Measurements from ENCODE around the gene CCT7.
"Not testable (repeated sequence)": the region's sequence is repeated elsewhere in the genome, so short reads cannot be mapped to it uniquely, and the experiment has no call there.

The CCT7 gene

GRCh38 chr2:73233932-73234832 lies at the start of gene CCT7:
Gene CCT7, plus strand, starts transcription at chr2:73234308. Its CDS starts 71 bp downstream, at chr2:73234379.
- peak; percentile 76 for DNase-seq (ENCODE audit: low read depth in 2 of 2)

- DNase-seq (ENCODE audit: low read depth in 2 of 2), result no peak
Measured at GRCh38 chr2:73185965-73186364, 48.1 kb upstream of the CCT7 start.

- no peak for DNase-seq (ENCODE audit: low read depth in 2 of 2)
Measured at GRCh38 chr2:73187549-73187948, 46.6 kb upstream of the CCT7 start.

GRCh38 chr2:73197579-73197978 lies 36.5 kb upstream of the CCT7 start:
- DNase-seq (ENCODE audit: low read depth in 2 of 2), result no peak

DNA sequence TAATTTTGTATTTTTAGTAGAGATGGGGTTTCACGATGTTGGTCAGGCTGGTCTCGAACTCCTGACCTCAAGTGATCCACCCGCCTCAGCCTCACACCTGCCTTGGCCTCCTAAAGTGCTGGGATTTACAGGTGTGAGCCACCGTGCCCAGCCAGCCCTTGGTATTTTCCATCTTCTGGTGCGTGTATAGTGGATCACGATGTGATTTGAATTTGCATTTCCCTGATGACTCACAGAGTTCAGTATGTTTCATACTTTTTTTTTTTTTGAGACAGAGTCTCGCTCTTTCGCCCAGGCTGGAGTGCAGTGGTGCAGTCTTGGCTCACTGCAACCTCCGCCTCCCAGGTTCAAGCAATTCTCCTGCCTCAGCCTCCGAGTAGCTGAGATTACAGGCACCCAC lies 33.8 kb upstream of the CCT7 start:
- DNase-seq (ENCODE audit: low read depth in 2 of 2), result not testable (repeated sequence)

- DNase-seq (ENCODE audit: low read depth in 2 of 2), result no peak
Measured at GRCh38 chr2:73202156-73203054, 31.7 kb upstream of the CCT7 start, which contains the start of gene NOTO. Gene NOTO, plus strand, starts transcription at chr2:73202574. Its CDS starts 93 bp downstream, at chr2:73202667.

- no peak for DNase-seq (ENCODE audit: low read depth in 2 of 2)
Measured at GRCh38 chr2:73203055-73203681, 30.9 kb upstream of the CCT7 start.

GRCh38 chr2:73205611-73206010 lies 28.5 kb upstream of the CCT7 start:
- DNase-seq (ENCODE audit: low read depth in 2 of 2), result no peak

DNA sequence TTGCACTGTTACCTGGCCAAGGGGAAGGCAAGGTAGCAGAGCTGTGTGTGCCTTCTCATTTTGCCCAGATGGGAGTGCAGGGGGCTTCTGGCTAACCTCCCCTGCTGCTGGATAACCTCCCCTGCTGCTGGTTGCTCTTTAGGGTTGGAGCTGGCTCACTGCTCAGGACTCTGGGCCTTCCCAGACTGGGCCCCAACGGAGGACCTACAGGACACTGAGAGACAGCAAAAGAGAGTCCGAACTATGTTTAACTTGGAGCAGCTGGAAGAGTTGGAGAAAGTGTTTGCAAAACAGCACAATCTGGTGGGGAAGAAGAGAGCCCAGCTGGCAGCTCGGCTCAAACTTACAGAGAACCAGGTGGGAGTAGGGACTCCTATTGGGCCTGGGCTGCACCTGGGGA lies 25.9 kb upstream of the CCT7 start:
- no peak for DNase-seq (ENCODE audit: low read depth in 2 of 2)

GRCh38 chr2:73210019-73210418 lies 24.1 kb upstream of the CCT7 start:
- no peak for DNase-seq (ENCODE audit: low read depth in 2 of 2)

DNA sequence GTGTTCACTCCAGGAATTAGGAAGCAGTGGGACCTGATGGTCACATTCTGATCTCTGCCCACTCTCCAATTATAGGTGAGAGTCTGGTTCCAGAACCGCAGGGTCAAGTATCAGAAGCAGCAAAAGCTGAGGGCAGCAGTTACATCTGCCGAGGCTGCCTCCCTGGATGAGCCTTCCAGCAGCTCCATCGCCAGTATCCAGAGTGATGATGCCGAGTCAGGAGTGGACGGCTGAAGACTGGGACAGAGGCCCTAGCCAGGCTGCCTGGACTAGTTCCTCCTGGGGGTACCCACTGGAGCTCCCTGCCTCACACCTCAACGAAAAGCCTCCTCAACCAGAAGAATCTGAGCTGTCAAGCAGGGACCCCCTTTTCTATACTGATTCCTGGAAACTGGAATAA lies 23.4 kb upstream of the CCT7 start:
- DNase-seq (ENCODE audit: low read depth in 2 of 2), result no peak

- DNase-seq (ENCODE audit: low read depth in 2 of 2), result no peak
Measured at GRCh38 chr2:73212098-73212447, 22.0 kb upstream of the CCT7 start.

GRCh38 chr2:73212448-73213176 lies 21.5 kb upstream of the CCT7 start:
- DNase-seq (ENCODE audit: low read depth in 2 of 2), result peak; percentile 45 to 75

GRCh38 chr2:73214120-73215035 lies 19.7 kb upstream of the CCT7 start, which contains the start of gene SMYD5:
Gene SMYD5, plus strand, starts transcription at chr2:73214245. Its CDS starts 22 bp downstream, at chr2:73214267.
- DNase-seq (ENCODE audit: low read depth in 2 of 2), result peak; percentile 86 to 95

- DNase-seq (ENCODE audit: low read depth in 2 of 2), result no peak
Measured at GRCh38 chr2:73215254-73215653, 18.9 kb upstream of the CCT7 start.

DNA sequence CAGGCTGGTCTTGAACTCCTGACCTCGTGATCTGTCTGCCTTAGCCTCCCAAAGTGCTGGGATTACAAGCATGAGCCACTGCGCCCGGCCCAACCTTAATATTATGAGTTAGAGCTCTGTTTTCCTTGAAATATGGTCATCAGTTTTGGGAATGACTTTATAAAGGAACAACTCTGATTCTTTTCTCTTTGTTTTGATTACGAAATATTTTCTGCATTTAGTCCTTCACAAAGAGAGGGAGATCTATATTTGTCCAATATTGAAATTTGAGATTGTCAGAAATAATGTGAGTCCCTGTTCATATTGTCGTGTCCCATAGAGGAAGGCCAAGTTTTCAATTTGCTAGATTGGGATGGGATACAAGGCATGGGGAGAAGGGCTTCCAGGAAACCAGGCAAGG lies 16.9 kb upstream of the CCT7 start:
- DNase-seq (ENCODE audit: low read depth in 2 of 2), result no peak

DNA sequence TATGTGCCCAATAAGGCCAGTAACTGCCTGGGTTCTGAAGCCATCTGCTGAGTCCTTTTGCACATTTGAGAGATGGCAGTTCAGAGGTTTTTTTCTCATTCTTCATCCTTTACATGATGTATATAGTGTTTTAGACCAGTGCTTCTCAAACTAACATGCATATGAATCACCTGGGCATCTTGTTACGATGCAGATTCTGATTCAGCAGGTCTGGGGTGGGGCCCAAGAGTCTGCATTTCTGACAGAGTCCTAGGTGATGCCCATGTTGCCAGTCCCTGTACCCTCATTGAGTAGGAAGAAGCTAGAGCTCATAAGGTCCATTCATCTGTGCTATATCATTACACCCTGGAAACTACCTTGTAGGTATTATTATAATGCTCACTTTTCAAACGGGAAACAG lies 16.3 kb upstream of the CCT7 start:
- no peak for DNase-seq (ENCODE audit: low read depth in 2 of 2)

DNA sequence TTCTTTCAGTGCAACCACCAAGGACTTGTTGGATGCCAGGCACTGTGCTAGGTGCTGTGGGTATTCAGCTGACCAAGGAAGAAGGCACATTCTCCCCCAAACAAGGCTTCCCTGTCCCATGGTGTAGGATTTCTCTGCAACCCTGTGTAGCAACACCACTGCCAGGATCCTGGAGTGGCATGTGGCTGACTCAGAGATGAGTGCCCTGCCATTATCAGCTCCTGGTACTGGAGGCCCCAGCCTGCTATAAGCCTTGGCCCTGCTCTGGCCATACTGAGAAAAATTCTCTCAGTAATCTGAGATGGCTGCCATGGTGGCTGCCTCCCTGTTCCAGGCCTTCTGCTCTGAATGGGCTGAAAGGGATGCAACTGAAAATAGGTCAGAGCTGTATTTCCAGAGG lies 15.8 kb upstream of the CCT7 start:
- DNase-seq (ENCODE audit: low read depth in 2 of 2), result no peak

DNA sequence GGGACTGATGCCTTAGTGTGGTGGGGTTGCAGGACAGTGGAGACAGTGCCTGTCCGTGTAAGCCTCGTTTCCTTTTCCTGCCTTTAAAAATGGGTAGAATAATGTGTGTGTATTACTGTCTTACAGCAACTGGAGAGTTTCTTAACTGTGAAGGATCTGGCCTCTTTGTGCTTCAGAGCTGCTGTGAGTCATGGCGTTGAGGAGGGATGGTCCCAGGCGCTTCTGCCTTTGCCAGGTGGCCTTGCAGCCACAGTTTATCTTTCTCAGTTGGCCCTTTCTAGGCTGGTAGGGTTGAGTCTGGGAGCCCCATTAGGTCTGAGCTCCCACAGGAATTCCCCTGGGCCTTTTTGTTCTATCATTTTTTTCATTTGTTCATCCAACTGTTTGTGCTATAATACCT lies 10.3 kb upstream of the CCT7 start:
- DNase-seq (ENCODE audit: low read depth in 2 of 2), result no peak
